DOHH2 (cell line): ENCODE results near the gene HIPK4.

Source experiments
- EZH2phosphoT487 ChIP-seq: fragments of 200-600 bp; sonication (generic); IDR thresholded peaks from 2 replicates; pipeline ENCODE4 v1.6.1; 2017; ENCODE audit warnings: borderline replicate concordance, mild to moderate bottlenecking, antibody characterized with exemption, low read length, moderate library complexity, mixed read lengths
- TF ChIP-seq, protein P1 (sequence below): fragments of 200-600 bp; sonication (generic); IDR thresholded peaks from one replicate; pipeline ENCODE4 v1.5.1; 2014; ENCODE audit warnings: antibody characterized with exemption, mild to moderate bottlenecking, low read depth, low read length; ENCODE audit not compliant: poor library complexity, severe bottlenecking

DNA sequence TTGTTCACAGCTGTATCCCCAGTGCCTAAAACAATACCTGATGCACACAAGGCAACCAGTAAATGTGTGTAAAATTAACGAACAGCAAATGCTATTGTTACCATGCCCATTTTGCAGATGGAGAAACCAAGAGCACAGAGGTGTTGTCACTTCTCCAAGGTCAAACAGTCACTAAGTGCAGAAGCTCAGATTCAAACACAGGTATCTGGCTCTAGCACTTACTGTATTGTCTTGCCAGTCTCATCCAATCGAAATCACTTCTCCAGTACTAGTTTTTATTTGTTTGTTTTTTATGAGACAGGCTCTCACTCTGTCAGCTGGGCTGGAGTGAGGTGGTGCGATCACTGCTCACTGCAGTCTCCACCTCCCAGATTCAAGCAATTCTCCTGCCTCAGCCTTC is 27.8 kb downstream of the HIPK4 start:
- TF ChIP-seq, protein P1, sequence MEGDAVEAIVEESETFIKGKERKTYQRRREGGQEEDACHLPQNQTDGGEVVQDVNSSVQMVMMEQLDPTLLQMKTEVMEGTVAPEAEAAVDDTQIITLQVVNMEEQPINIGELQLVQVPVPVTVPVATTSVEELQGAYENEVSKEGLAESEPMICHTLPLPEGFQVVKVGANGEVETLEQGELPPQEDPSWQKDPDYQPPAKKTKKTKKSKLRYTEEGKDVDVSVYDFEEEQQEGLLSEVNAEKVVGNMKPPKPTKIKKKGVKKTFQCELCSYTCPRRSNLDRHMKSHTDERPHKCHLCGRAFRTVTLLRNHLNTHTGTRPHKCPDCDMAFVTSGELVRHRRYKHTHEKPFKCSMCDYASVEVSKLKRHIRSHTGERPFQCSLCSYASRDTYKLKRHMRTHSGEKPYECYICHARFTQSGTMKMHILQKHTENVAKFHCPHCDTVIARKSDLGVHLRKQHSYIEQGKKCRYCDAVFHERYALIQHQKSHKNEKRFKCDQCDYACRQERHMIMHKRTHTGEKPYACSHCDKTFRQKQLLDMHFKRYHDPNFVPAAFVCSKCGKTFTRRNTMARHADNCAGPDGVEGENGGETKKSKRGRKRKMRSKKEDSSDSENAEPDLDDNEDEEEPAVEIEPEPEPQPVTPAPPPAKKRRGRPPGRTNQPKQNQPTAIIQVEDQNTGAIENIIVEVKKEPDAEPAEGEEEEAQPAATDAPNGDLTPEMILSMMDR = no peak
- TF ChIP-seq EZH2phosphoT487 = no peak
